ENCODE results near the gene TRAF3IP3. TPM values are rescaled to one million over a fixed set of nuclear protein-coding genes. Genes with fewer than 3 reads are reported as not detected.

TRAF3IP3 gene
- total and polyA plus RNA-seq, 2 donors (not counting 1 experiment from before 2014, with no cell fraction given): 262 to 344 TPM

- intact Hi-C loops (cut with micrococcal nuclease): no loop called here
- no peaks in the 10 kb centered on the region for H4K20me1 ChIP-seq (ENCODE audit: control insufficient read depth, insufficient read depth, low read length, poor library complexity, severe bottlenecking)
- no peak for DNase-seq
- no peak overlapping the region for H3K27ac ChIP-seq (ENCODE audit: low read length in 2 of 2)
- no peak overlapping the region for H3K9ac ChIP-seq (ENCODE audit: low read length)
- Mint-ChIP-seq H3K4me3 (no peak overlapping the region), H3K27me3 (peaks cover 14% of the 10 kb centered on the region), H3K9me3 (ENCODE audit: insufficient read depth) (no peaks in the 10 kb centered on the region), H3K27ac (no peak overlapping the region), H3K4me1 (peaks cover 11% of the 10 kb centered on the region)
- no peak overlapping the region for H3K4me3 ChIP-seq (ENCODE audit: control extremely low read depth in 1 of 5, extremely low read depth in 1 of 5, insufficient read depth in 1 of 5, low read depth in 2 of 5, low read length in 4 of 5)
- POLR2A ChIA-PET: no interaction called here
- no CpG with 5 or more reads among the region's 1 CpG for WGBS (ENCODE audit: insufficient coverage)
- no peaks in the 10 kb centered on the region for H3K36me3 ChIP-seq (replicated peaks in 1 of 2; ENCODE audit: control extremely low read depth in 1 of 2, control insufficient read depth in 1 of 2, extremely low read depth in 1 of 2, insufficient read depth in 2 of 2, low read length in 1 of 2)
- ATAC-seq (ENCODE audit: low read depth): no peak
- peaks cover 0 to 18% (median 9%) of the 10 kb centered on the region in 4 experiments for H3K27me3 ChIP-seq (replicated peaks in 1 of 4; ENCODE audit: control extremely low read depth in 1 of 4, control insufficient read depth in 3 of 4, insufficient read depth in 4 of 4, low read length in 3 of 4)
- H3K4me1 ChIP-seq (ENCODE audit: control insufficient read depth in 2 of 2, insufficient read depth in 2 of 2, low read length in 2 of 2): peaks cover 10 to 13% of the 10 kb centered on the region in 2 donors
- peaks cover 0 to 8% (median 0%) of the 10 kb centered on the region in 3 donors for H3K9me3 ChIP-seq (ENCODE audit: control extremely low read depth in 1 of 3, control insufficient read depth in 2 of 3, insufficient read depth in 1 of 3, low read length in 2 of 3)
- CTCF ChIA-PET: no interaction called here
- H3K79me2 ChIP-seq (ENCODE audit: control insufficient read depth, insufficient read depth, low read length): no peaks in the 10 kb centered on the region
- TF ChIP-seq EZH2 (IDR thresholded peaks at IDR 0.05; ENCODE audit: borderline replicate concordance, insufficient read depth, low read depth, low read length, poor library complexity, severe bottlenecking) (no peak), CTCF (IDR thresholded peaks at IDR 0.05) (no peak)
- no peak overlapping the region for H2AFZ ChIP-seq (ENCODE audit: insufficient read depth, low read depth, low read length, poor library complexity, severe bottlenecking)
- H3K4me2 ChIP-seq (replicated peaks; ENCODE audit: low read depth, low read length, poor library complexity, severe bottlenecking): no peak overlapping the region
These were observed 47.7 kb downstream of the TRAF3IP3 start for GRCh38 chr1:209803568-209803967.

DNA sequence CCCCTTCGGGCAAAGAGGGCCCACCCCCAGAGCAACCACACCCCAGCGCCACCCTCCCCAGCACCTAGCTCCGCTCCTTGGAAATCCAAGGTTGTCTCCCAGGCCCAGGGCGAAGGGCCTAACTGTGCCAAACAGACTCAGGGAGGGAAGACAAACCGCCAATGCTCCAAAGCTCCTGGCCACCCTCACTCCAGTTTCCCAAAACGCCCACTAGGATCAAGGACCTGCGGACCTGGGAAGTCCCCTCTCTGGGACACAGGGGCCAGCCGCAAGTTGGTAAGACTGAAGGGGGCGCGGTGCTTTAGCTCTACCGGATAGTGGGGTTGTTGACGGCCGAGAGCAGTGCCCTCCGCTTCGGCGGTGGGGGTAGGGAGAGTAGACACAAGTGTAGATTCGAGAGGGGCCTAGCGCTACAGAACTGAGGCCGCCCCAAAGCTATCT, 49.5 kb downstream of the TRAF3IP3 start:
- ATAC-seq (ENCODE audit: low read depth) (no peak), DNase-seq (no peak)
- H3K79me2 ChIP-seq (ENCODE audit: control insufficient read depth, insufficient read depth, low read length): no peaks in the 10 kb centered on the region
- TF ChIP-seq CTCF (IDR thresholded peaks at IDR 0.05) (no peak), EZH2 (IDR thresholded peaks at IDR 0.05; ENCODE audit: borderline replicate concordance, insufficient read depth, low read depth, low read length, poor library complexity, severe bottlenecking) (no peak)
- H3K27me3 ChIP-seq (replicated peaks in 1 of 4; ENCODE audit: control extremely low read depth in 1 of 4, control insufficient read depth in 3 of 4, insufficient read depth in 4 of 4, low read length in 3 of 4): peaks cover 0 to 18% (median 9%) of the 10 kb centered on the region in 4 experiments
- peaks cover 0 to 8% (median 0%) of the 10 kb centered on the region in 3 donors for H3K9me3 ChIP-seq (ENCODE audit: control extremely low read depth in 1 of 3, control insufficient read depth in 2 of 3, insufficient read depth in 1 of 3, low read length in 2 of 3)
- intact Hi-C loops (cut with micrococcal nuclease): no loop called here
- peaks cover 10 to 13% of the 10 kb centered on the region in 2 donors for H3K4me1 ChIP-seq (ENCODE audit: control insufficient read depth in 2 of 2, insufficient read depth in 2 of 2, low read length in 2 of 2)
- no peaks in the 10 kb centered on the region for H4K20me1 ChIP-seq (ENCODE audit: control insufficient read depth, insufficient read depth, low read length, poor library complexity, severe bottlenecking)
- peak overlapping the region; percentile 78 for H3K4me2 ChIP-seq (replicated peaks; ENCODE audit: low read depth, low read length, poor library complexity, severe bottlenecking)
- H3K4me3 Mint-ChIP-seq: peak overlapping the region; percentile 96
- no peak overlapping the region for H3K27ac ChIP-seq (ENCODE audit: low read length in 2 of 2)
- POLR2A ChIA-PET: interaction anchor here (0.6 to 0.9 kb wide), 2 partner anchors 8 to 50 kb away, joined by 3 to 9 read pairs; partner anchors contain the start of gene TRAF3IP3
- peaks cover 11% of the 10 kb centered on the region for H3K27me3 Mint-ChIP-seq
- peak overlapping the region; percentile 83 for H2AFZ ChIP-seq (ENCODE audit: insufficient read depth, low read depth, low read length, poor library complexity, severe bottlenecking)
- 70% methylated on average over 18 of the region's 19 CpGs for WGBS (ENCODE audit: insufficient coverage)
- H3K36me3 ChIP-seq (replicated peaks in 1 of 2; ENCODE audit: control extremely low read depth in 1 of 2, control insufficient read depth in 1 of 2, extremely low read depth in 1 of 2, insufficient read depth in 2 of 2, low read length in 1 of 2): no peaks in the 10 kb centered on the region
- peak overlapping the region in 3 of 5 experiments; percentile 52 to 69 (median 57) for H3K4me3 ChIP-seq (ENCODE audit: control extremely low read depth in 1 of 5, extremely low read depth in 1 of 5, insufficient read depth in 1 of 5, low read depth in 2 of 5, low read length in 4 of 5)
- no peak overlapping the region for H3K27ac Mint-ChIP-seq
- peaks cover 11% of the 10 kb centered on the region for H3K4me1 Mint-ChIP-seq
- H3K9ac ChIP-seq (ENCODE audit: low read length): peak overlapping the region; percentile 65
- CTCF ChIA-PET: interaction anchor here (1.2 to 6.5 kb wide), 2 partner anchors 10 to 18 kb away, joined by 3 to 45 read pairs; no protein-coding TSS in a partner anchor
- H3K9me3 Mint-ChIP-seq (ENCODE audit: insufficient read depth): no peaks in the 10 kb centered on the region
